OCI-LY1 (cell line): ENCODE measurements around the gene SH3BP5.

Experiments used
- H2AFZ ChIP-seq: fragments of 200-600 bp; sonication (generic), shearing (Covaris generic); 2 replicates; pipeline ENCODE4 v1.6.0; 2014; ENCODE audit warnings: antibody characterized with exemption, mild to moderate bottlenecking, low read length
- H3F3A ChIP-seq: fragments of 200-600 bp; sonication (generic), shearing (Covaris generic); 2 replicates; pipeline ENCODE4 v1.6.0; 2014; ENCODE audit warnings: mild to moderate bottlenecking, antibody characterized with exemption, low read length, moderate library complexity; ENCODE audit not compliant: insufficient read depth
- H3K27ac ChIP-seq: fragments of 200-600 bp; sonication (generic); 2 replicates; pipeline ENCODE4 v1.5.1; 2014; ENCODE audit warnings: low read length, mixed run types, mild to moderate bottlenecking, low read depth; ENCODE audit not compliant: poor library complexity, severe bottlenecking
- H3K27me3 ChIP-seq: fragments of 200-600 bp; sonication (generic); 2 replicates; pipeline ENCODE4 v1.6.0; 2014; ENCODE audit warnings: antibody characterized with exemption, mild to moderate bottlenecking, low read length, moderate library complexity; ENCODE audit not compliant: insufficient read depth
- H3K36me3 ChIP-seq: fragments of 200-600 bp; sonication (generic); 2 replicates; pipeline ENCODE4 v1.6.1; 2014; ENCODE audit warnings: mild to moderate bottlenecking, antibody characterized with exemption, low read length, moderate library complexity, mixed read lengths; ENCODE audit not compliant: insufficient read depth
- H3K4me1 ChIP-seq: fragments of 200-600 bp; sonication (generic); 2 replicates; pipeline ENCODE4 v1.5.1; 2014; ENCODE audit warnings: mild to moderate bottlenecking, low read length, moderate library complexity; ENCODE audit not compliant: insufficient read depth, severe bottlenecking
- H3K4me2 ChIP-seq: fragments of 200-600 bp; sonication (generic), shearing (Covaris generic); 2 replicates; pipeline ENCODE4 v1.6.1; 2014; ENCODE audit warnings: low read length
- H3K4me3 ChIP-seq: fragments of 200-600 bp; sonication (generic); 2 replicates; pipeline ENCODE4 v1.5.1; 2014; ENCODE audit warnings: low read length, low read depth, mild to moderate bottlenecking, mixed read lengths; ENCODE audit not compliant: poor library complexity, severe bottlenecking
- H3K79me2 ChIP-seq: fragments of 200-600 bp; shearing (Covaris generic); 2 replicates; pipeline ENCODE4 v1.6.1; 2016; ENCODE audit warnings: mixed run types, low read length, mixed read lengths; ENCODE audit not compliant: insufficient read depth
- H3K9ac ChIP-seq: fragments of 200-600 bp; sonication (generic), shearing (Covaris generic); 2 replicates; pipeline ENCODE4 v1.6.1; 2014; ENCODE audit warnings: mild to moderate bottlenecking, low read length, mixed read lengths
- H3K9me2 ChIP-seq: fragments of 200-600 bp; sonication (generic), shearing (Covaris generic); 2 replicates; pipeline ENCODE4 v1.6.1; 2014; ENCODE audit warnings: low read depth, mild to moderate bottlenecking, low read length, mixed read lengths
- H3K9me3 ChIP-seq: fragments of 200-600 bp; shearing (Covaris generic); 2 replicates; pipeline ENCODE4 v1.6.1; 2014; ENCODE audit warnings: low read length, mixed read lengths
- H4K20me1 ChIP-seq: fragments of 200-600 bp; sonication (generic), shearing (Covaris generic); 2 replicates; pipeline ENCODE4 v1.6.0; 2016; ENCODE audit warnings: mild to moderate bottlenecking, low read length; ENCODE audit not compliant: insufficient read depth
- EZH2 ChIP-seq: fragments of 200-600 bp; sonication (generic), shearing (Covaris generic); IDR thresholded peaks from 2 replicates; pipeline ENCODE4 v1.8.0; 2017; ENCODE audit warnings: borderline replicate concordance, mixed run types, mild to moderate bottlenecking, antibody characterized with exemption, low read length, moderate library complexity, mixed read lengths
- TF ChIP-seq, protein P1 (sequence below): fragments of 200-600 bp; sonication (generic), shearing (Covaris generic); IDR thresholded peaks from 2 replicates; pipeline ENCODE4 v1.5.1; 2017; ENCODE audit warnings: mild to moderate bottlenecking, antibody characterized with exemption, low read length, moderate library complexity, mixed read lengths

The SH3BP5 gene

DNA sequence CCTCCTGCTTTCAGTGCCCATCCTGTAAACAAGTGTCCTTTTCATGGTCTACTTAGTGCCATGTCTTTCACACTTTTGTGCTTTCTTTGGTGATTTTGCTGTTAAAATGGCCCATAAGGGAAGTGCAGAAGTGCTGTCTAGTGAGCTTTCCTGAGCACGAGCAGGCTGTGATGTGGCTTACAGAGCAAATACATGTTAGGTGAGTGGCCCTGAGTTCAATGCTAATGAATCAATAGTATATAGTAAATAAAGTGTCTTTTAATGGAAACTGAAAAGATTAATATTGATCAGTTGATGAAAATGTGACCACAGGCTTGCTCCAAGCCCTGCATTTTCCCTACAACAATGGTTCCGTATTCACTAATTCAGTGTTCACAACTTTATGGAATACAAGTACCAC lies 5.7 kb downstream of the SH3BP5 start:
- no peaks in the 10 kb centered on the region for H3K36me3 ChIP-seq
- H4K20me1 ChIP-seq = no peaks in the 10 kb centered on the region
- no peaks in the 10 kb centered on the region for H3K79me2 ChIP-seq

DNA sequence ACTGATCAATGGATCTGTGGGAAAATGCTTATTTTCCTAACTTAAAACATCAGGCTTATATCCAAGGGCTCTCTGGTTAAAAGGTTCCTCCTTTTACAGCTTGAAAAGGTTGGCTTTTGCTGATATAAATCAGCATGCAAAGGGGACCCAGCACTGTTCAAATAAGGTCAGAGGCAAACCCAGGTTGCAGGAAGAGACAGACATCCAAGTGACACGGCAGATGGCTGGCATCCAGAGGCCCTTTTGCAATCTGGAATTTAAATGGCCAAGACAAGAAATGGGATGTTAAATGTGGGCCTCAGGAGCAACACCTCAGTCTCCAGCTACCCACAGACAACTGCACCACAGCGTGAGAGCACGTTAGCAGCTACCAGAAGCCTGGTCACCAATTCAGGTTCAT lies 6.3 kb downstream of the SH3BP5 start:
- Histone ChIP-seq H3K27ac (no peak overlapping the region), H3F3A (no peaks in the 10 kb centered on the region), H2AFZ (no peak overlapping the region), H3K4me3 (no peak overlapping the region), H3K9me3 (no peaks in the 10 kb centered on the region), H3K27me3 (no peaks in the 10 kb centered on the region), H4K20me1 (no peaks in the 10 kb centered on the region), H3K9ac (no peak overlapping the region), H3K4me1 (peaks cover 5% of the 10 kb centered on the region), H3K79me2 (no peaks in the 10 kb centered on the region), H3K36me3 (no peaks in the 10 kb centered on the region), H3K4me2 (no peak overlapping the region), H3K9me2 (no peaks in the 10 kb centered on the region)
- no peak for TF ChIP-seq EZH2
- TF ChIP-seq, protein P1, sequence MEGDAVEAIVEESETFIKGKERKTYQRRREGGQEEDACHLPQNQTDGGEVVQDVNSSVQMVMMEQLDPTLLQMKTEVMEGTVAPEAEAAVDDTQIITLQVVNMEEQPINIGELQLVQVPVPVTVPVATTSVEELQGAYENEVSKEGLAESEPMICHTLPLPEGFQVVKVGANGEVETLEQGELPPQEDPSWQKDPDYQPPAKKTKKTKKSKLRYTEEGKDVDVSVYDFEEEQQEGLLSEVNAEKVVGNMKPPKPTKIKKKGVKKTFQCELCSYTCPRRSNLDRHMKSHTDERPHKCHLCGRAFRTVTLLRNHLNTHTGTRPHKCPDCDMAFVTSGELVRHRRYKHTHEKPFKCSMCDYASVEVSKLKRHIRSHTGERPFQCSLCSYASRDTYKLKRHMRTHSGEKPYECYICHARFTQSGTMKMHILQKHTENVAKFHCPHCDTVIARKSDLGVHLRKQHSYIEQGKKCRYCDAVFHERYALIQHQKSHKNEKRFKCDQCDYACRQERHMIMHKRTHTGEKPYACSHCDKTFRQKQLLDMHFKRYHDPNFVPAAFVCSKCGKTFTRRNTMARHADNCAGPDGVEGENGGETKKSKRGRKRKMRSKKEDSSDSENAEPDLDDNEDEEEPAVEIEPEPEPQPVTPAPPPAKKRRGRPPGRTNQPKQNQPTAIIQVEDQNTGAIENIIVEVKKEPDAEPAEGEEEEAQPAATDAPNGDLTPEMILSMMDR = no peak

More for the DNA sequence above, 5.7 kb downstream of the SH3BP5 start:
- no peaks in the 10 kb centered on the region for H3K27me3 ChIP-seq
- TF ChIP-seq, protein P1 = no peak
- no peak for TF ChIP-seq EZH2
- H3K9me3 ChIP-seq = no peaks in the 10 kb centered on the region
- H3K9me2 ChIP-seq = no peaks in the 10 kb centered on the region
- H2AFZ ChIP-seq = no peak overlapping the region
- no peak overlapping the region for H3K4me3 ChIP-seq
- no peak overlapping the region for H3K27ac ChIP-seq
- peaks cover 11% of the 10 kb centered on the region for H3K4me1 ChIP-seq
- no peaks in the 10 kb centered on the region for H3F3A ChIP-seq
- H3K4me2 ChIP-seq = no peak overlapping the region
- H3K9ac ChIP-seq = no peak overlapping the region

DNA sequence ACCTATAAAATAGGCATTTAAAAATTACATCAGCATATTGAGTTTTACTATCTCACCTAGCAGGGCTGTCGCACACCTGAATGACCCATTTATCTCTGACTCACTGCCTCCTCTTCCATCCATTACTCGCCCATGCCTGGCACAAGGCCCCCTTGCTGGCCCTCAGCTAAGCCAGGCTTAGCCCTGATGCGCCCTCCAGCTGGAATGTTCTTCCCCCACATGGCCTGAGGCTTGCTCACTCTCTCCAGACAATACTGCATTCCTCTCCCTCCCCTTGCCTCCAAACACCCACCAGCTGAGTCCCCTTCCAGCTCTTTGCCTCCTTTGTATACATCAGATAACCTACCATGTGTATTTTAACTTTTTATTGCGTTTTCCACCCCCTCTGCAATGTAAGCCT lies 7.2 kb downstream of the SH3BP5 start:
- H3K79me2 ChIP-seq = no peaks in the 10 kb centered on the region
- H3K9me2 ChIP-seq = no peaks in the 10 kb centered on the region
- H3F3A ChIP-seq = no peaks in the 10 kb centered on the region
- no peak overlapping the region for H3K9ac ChIP-seq
- TF ChIP-seq, protein P1 = no peak
- TF ChIP-seq EZH2 = no peak
- H2AFZ ChIP-seq = no peak overlapping the region
- no peaks in the 10 kb centered on the region for H4K20me1 ChIP-seq
- no peaks in the 10 kb centered on the region for H3K36me3 ChIP-seq
- no peak overlapping the region for H3K27ac ChIP-seq
- H3K4me1 ChIP-seq = peaks cover 5% of the 10 kb centered on the region
- no peaks in the 10 kb centered on the region for H3K27me3 ChIP-seq
- H3K9me3 ChIP-seq = no peaks in the 10 kb centered on the region
- H3K4me2 ChIP-seq = no peak overlapping the region
- no peak overlapping the region for H3K4me3 ChIP-seq
